Colonic mucosa (tissue), 4 donors: ENCODE results near the gene SLC4A1. TPM values are rescaled to one million over a fixed set of nuclear protein-coding genes. Genes with fewer than 3 reads are reported as not detected.
A peak's percentile ranks its signal among the peaks of the same experiment; 100 is the strongest.

ENCODE experiments used
- DNase-seq: peaks from one replicate; pipeline ENCODE4 v3.0.0-alpha.2; 2020
- H3K27ac ChIP-seq: fragments of 200-600 bp; one replicate; pipeline ENCODE4 v1.8.0; 2021
- H3K27me3 ChIP-seq: fragments of 200-600 bp; one replicate; pipeline ENCODE4 v1.8.0; 2021
- H3K36me3 ChIP-seq: fragments of 200-600 bp; one replicate; pipeline ENCODE4 v1.8.0; 2021
- H3K4me1 ChIP-seq: fragments of 200-600 bp; one replicate; pipeline ENCODE4 v1.8.0; 2021; ENCODE audit warnings: mild to moderate bottlenecking
- H3K4me3 ChIP-seq: fragments of 200-600 bp; one replicate; pipeline ENCODE4 v1.8.0; 2021
- H3K9ac ChIP-seq, 2 donors: one replicate each; pipeline ENCODE4 v1.7.0; 2013; ENCODE audit warnings: control low read depth in 2 of 2, low read depth in 2 of 2, low read length in 2 of 2
- H3K9me3 ChIP-seq: fragments of 200-600 bp; one replicate; pipeline ENCODE4 v1.8.0; 2021
- intact Hi-C: fragments of 100-400 bp; cut with DNase I; formaldehyde crosslinking; loops from one replicate; pipeline ENCODE4 v1.14.1; 2022
- total RNA-seq, 2 donors: library from RNA; stranded (reverse); fragmentation: NEBNext Ultra II Directional in 1 of 2; extraction: Animal tissue kit (Norgen Biotek cat#: 25700) in 1 of 2; gene quantifications; one replicate each; pipeline ENCODE4 v1.2.1, GENCODE V29; 2021
- TF ChIP-seq, protein P1 (sequence below): fragments of 200-600 bp; IDR thresholded peaks from one replicate; pipeline ENCODE4 v1.8.0; 2022; ENCODE audit warnings: antibody characterized with exemption, mild to moderate bottlenecking
- donor health status: healthy.
- donor health status: DM: no; HTN: no; CAD: no.
- donor health status: DM: no; HTN: no; CAD: no.

SLC4A1 gene
- total RNA-seq, 2 donors from 2014 or later, result 0.27 TPM; not detected in 1

DNA sequence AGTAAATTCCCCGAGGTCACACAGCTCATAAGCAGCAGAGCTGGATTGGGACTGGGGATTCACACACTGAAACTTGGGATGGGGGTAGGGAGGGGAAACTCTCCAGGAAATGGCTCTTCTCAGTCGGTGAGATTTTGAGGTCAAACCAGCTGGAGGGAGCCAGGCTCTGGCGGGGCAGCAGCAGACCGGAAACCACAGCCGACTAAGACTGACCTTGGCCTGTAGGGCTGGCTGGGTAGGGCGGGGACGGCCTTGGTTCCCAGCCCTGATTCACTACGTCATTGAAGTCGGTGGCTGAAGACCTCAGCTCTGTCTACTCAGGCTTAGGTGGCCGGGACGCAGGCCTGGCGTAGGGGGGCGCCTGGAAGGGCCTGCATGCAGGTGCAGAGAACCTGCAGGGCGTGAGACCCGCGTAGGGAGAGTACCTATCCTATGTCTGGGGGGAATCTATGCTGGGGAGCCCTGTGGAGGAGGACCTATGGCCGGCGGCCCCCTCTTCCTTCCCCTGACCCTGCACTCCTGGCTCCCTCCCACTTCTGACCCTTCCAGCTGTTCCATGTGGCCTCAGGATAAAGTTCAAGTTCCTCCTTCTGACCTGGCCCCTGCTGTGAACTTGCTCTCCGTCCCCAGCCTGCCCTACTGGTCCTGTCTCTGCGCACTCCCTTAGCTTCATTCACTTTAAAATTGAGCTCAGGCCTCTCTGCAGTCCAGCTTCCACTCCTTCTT, 11.9 kb upstream of the SLC4A1 start:
- Histone ChIP-seq H3K27me3 (no peaks in the 10 kb centered on the region), H3K27ac (peak overlapping the region; percentile 53), H3K9me3 (no peaks in the 10 kb centered on the region), H3K4me3 (no peak overlapping the region), H3K36me3 (no peaks in the 10 kb centered on the region), H3K4me1 (peaks cover 6% of the 10 kb centered on the region), H3K9ac (peak overlapping the region; percentile 34 to 61)
- DNase-seq, result peak; percentile 66
- TF ChIP-seq, protein P1, sequence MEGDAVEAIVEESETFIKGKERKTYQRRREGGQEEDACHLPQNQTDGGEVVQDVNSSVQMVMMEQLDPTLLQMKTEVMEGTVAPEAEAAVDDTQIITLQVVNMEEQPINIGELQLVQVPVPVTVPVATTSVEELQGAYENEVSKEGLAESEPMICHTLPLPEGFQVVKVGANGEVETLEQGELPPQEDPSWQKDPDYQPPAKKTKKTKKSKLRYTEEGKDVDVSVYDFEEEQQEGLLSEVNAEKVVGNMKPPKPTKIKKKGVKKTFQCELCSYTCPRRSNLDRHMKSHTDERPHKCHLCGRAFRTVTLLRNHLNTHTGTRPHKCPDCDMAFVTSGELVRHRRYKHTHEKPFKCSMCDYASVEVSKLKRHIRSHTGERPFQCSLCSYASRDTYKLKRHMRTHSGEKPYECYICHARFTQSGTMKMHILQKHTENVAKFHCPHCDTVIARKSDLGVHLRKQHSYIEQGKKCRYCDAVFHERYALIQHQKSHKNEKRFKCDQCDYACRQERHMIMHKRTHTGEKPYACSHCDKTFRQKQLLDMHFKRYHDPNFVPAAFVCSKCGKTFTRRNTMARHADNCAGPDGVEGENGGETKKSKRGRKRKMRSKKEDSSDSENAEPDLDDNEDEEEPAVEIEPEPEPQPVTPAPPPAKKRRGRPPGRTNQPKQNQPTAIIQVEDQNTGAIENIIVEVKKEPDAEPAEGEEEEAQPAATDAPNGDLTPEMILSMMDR, result no peak
- intact Hi-C loops, result no loop called here

DNA sequence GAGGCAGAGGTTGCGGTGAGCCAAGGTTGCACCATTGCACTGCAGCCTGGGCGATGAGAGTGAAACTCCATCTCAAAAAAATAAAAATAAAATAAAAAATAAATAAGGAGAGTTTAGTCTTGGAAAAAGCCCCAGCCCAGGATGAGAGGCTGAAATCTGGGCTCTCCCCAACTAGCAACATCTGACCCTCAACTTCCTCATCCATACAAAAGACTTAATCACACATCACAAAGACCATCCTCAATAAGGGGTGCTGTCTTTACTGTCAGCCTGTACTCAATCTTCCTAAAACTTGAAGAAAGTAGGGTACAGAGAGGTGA, 11.4 kb upstream of the SLC4A1 start:
- Histone ChIP-seq H3K9me3 (no peaks in the 10 kb centered on the region), H3K4me1 (peaks cover 6% of the 10 kb centered on the region), H3K27me3 (no peaks in the 10 kb centered on the region), H3K36me3 (no peaks in the 10 kb centered on the region), H3K27ac (peak overlapping the region; percentile 33), H3K9ac (peak overlapping the region in 1 of 2 donors; percentile 34), H3K4me3 (no peak overlapping the region)
- intact Hi-C loops, result no loop called here
- DNase-seq, result no peak
- TF ChIP-seq, protein P1, result no peak

DNA sequence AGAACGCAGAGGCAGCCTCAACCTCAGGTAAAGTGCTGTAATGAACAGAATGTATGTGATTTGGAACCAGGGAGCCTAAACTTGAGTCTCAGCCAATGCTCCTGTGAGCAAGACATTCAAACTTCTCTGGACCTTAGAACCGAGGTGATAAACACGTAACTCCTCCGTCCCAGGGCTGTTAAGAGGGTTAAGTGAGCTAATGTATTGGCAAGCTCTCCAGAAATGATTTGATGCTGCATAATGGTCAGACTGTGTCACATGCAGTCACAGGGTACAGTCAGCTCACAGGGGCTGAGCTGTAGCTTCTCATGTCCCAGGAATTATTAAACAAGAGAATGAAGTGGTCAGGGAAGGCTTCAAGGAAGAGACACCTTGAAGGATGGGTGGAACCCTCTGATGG, 10.0 kb upstream of the SLC4A1 start:
- DNase-seq, result no peak
- Histone ChIP-seq H3K27me3 (no peaks in the 10 kb centered on the region), H3K9ac (no peak overlapping the region), H3K4me3 (no peak overlapping the region), H3K27ac (no peak overlapping the region), H3K4me1 (peaks cover 6% of the 10 kb centered on the region), H3K36me3 (no peaks in the 10 kb centered on the region), H3K9me3 (no peaks in the 10 kb centered on the region)
- TF ChIP-seq, protein P1, result no peak
- intact Hi-C loops, result no loop called here

- Histone ChIP-seq H3K27ac (no peak overlapping the region), H3K9me3 (no peaks in the 10 kb centered on the region), H3K27me3 (no peaks in the 10 kb centered on the region), H3K36me3 (no peaks in the 10 kb centered on the region), H3K4me3 (no peak overlapping the region), H3K9ac (no peak overlapping the region), H3K4me1 (no peaks in the 10 kb centered on the region)
- TF ChIP-seq, protein P1, result no peak
- intact Hi-C loops, result no loop called here
- no peak for DNase-seq
Measured at GRCh38 chr17:44273607-44274006, 5.7 kb upstream of the SLC4A1 start.

- no peak overlapping the region for H3K27ac ChIP-seq
- H3K36me3 ChIP-seq, result no peaks in the 10 kb centered on the region
- TF ChIP-seq, protein P1, result no peak
- H3K9me3 ChIP-seq, result no peaks in the 10 kb centered on the region
- intact Hi-C loops, result no loop called here
- no peaks in the 10 kb centered on the region for H3K4me1 ChIP-seq
- no peaks in the 10 kb centered on the region for H3K27me3 ChIP-seq
- DNase-seq, result no peak
- H3K9ac ChIP-seq, result no peak overlapping the region
- H3K4me3 ChIP-seq, result no peak overlapping the region
Measured at GRCh38 chr17:44272954-44273353, 5.0 kb upstream of the SLC4A1 start.
